PC-9 (cell line): ENCODE measurements around the gene ZRANB1. TPM values are rescaled to one million over a fixed set of nuclear protein-coding genes. Genes with fewer than 3 reads are reported as not detected.
"Not testable (repeated sequence)": the region's sequence is repeated elsewhere in the genome, so short reads cannot be mapped to it uniquely, and the experiment has no call there.

Source experiments
- BruUV-seq: library from RNA; stranded (reverse); fragments of 400-500 nt; replicated peaks from 2 replicates; lab custom pipeline; 2021; lab: Mats Ljungman, UMichigan
- CTCF ChIA-PET: fragments of 300-600 bp; sonication (Branson Sonifier 250); formaldehyde crosslinking; loops from one replicate; lab custom pipeline; 2022; ENCODE audit warnings: antibody characterized with exemption; lab: Charles Lee
- POLR2A ChIA-PET: fragments of 300-600 bp; sonication (Branson Sonifier 250); formaldehyde crosslinking; loops from one replicate; lab custom pipeline; 2022; ENCODE audit warnings: antibody characterized with exemption; ENCODE audit not compliant: unreplicated experiment; lab: Charles Lee
- DNase-seq, 2 experiments: peaks; one replicate each; pipeline versions ENCODE4 v3.0.0 to v3.0.0-alpha.2; 2015 to 2022; ENCODE audit warnings: mixed read lengths in 1 of 2
- H2AFZ ChIP-seq: fragments of 200-600 bp; sonication (generic); 2 replicates; pipeline ENCODE4 v1.8.1; 2017; ENCODE audit warnings: antibody characterized with exemption
- H3F3A ChIP-seq: fragments of 200-600 bp; sonication (generic); 2 replicates; pipeline ENCODE4 v1.8.1; 2017; ENCODE audit warnings: antibody characterized with exemption, mild to moderate bottlenecking, low read depth; ENCODE audit not compliant: insufficient read depth
- H3K27ac ChIP-seq: fragments of 200-600 bp; sonication (generic); 2 replicates; pipeline ENCODE4 v1.6.1; 2016; ENCODE audit warnings: mixed run types
- H3K27me3 ChIP-seq: fragments of 200-600 bp; sonication (generic); 2 replicates; pipeline ENCODE4 v1.6.1; 2016; ENCODE audit warnings: low read depth, mixed run types; ENCODE audit not compliant: insufficient read depth
- H3K36me3 ChIP-seq: fragments of 200-600 bp; sonication (generic); 2 replicates; pipeline ENCODE4 v1.6.1; 2016; ENCODE audit warnings: low read depth, mixed run types
- H3K4me1 ChIP-seq: fragments of 200-600 bp; sonication (generic); replicated peaks from 2 replicates; pipeline ENCODE4 v1.6.1; 2016; ENCODE audit warnings: mixed run types; ENCODE audit not compliant: insufficient read depth
- H3K4me2 ChIP-seq: fragments of 200-600 bp; sonication (generic); 2 replicates; pipeline ENCODE4 v1.6.1; 2017; ENCODE audit warnings: mixed run types
- H3K4me3 ChIP-seq: fragments of 200-600 bp; sonication (generic); 2 replicates; pipeline ENCODE4 v1.6.1; 2016; ENCODE audit warnings: mixed run types
- H3K79me2 ChIP-seq: fragments of 200-600 bp; sonication (generic); 2 replicates; pipeline ENCODE4 v1.6.1; 2017; ENCODE audit warnings: low read depth, mixed run types
- H3K9me2 ChIP-seq: fragments of 200-600 bp; sonication (generic); 2 replicates; pipeline ENCODE4 v1.8.1; 2017; ENCODE audit warnings: mild to moderate bottlenecking; ENCODE audit not compliant: insufficient read depth
- H3K9me3 ChIP-seq: fragments of 200-600 bp; sonication (generic); 2 replicates; pipeline ENCODE4 v1.8.1; 2016; ENCODE audit warnings: low read depth; ENCODE audit not compliant: insufficient read depth
- H4K20me1 ChIP-seq: fragments of 200-600 bp; sonication (generic); 2 replicates; pipeline ENCODE4 v1.8.1; 2017; ENCODE audit not compliant: insufficient read depth
- EZH2 ChIP-seq: fragments of 200-600 bp; sonication (generic); IDR thresholded peaks from 2 replicates; pipeline ENCODE4 v1.8.0; 2017; ENCODE audit warnings: antibody characterized with exemption, low read depth
- intact Hi-C: fragments of 100-400 bp; cut with micrococcal nuclease; formaldehyde crosslinking; loops from one replicate; pipeline ENCODE4 v1.10.0; 2022; ENCODE audit not compliant: unreplicated experiment
- total RNA-seq: library from RNA; stranded (reverse); gene quantifications from 2 replicates; pipeline ENCODE4 v1.2.3, GENCODE V29; 2021
- TF ChIP-seq, protein P1 (sequence below): fragments of 200-600 bp; sonication (generic); conservative IDR thresholded peaks from 2 replicates; pipeline ENCODE4 v1.6.1; 2017; ENCODE audit warnings: mixed run types, antibody characterized with exemption, mild to moderate bottlenecking, moderate library complexity

The ZRANB1 gene
- total RNA-seq, 1 experiment from 2014 or later, result 10.9 TPM

DNA sequence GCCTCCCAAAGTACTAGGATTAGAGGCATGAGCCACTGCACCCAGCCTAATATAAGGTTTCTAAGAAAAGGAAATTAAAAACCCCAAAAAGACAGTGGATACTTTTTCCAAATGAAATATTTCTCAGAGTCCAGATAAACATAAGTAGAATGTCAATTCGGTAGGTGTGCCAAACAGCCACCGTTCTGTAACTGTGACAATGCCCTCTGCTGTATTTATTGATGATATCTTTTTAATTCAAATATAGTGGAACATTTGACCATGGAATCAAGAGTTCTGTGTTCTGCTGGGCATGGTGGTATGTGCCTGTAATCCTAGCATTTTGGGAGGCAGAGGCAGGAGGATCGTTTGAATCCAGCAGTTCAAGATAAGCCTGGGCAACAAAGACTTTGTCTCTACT, 28.8 kb upstream of the ZRANB1 start:
- intact Hi-C loops, result no loop called here
- H3K4me2 ChIP-seq, result no peak overlapping the region
- no peak overlapping the region for H3K27ac ChIP-seq
- no peaks in the 10 kb centered on the region for H3K36me3 ChIP-seq
- TF ChIP-seq, protein P1, sequence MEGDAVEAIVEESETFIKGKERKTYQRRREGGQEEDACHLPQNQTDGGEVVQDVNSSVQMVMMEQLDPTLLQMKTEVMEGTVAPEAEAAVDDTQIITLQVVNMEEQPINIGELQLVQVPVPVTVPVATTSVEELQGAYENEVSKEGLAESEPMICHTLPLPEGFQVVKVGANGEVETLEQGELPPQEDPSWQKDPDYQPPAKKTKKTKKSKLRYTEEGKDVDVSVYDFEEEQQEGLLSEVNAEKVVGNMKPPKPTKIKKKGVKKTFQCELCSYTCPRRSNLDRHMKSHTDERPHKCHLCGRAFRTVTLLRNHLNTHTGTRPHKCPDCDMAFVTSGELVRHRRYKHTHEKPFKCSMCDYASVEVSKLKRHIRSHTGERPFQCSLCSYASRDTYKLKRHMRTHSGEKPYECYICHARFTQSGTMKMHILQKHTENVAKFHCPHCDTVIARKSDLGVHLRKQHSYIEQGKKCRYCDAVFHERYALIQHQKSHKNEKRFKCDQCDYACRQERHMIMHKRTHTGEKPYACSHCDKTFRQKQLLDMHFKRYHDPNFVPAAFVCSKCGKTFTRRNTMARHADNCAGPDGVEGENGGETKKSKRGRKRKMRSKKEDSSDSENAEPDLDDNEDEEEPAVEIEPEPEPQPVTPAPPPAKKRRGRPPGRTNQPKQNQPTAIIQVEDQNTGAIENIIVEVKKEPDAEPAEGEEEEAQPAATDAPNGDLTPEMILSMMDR, result no peak
- TF ChIP-seq EZH2, result no peak
- H4K20me1 ChIP-seq, result peaks cover under 1% of the 10 kb centered on the region; the same call in 1 of the 2 replicates
- no peaks in the 10 kb centered on the region for H3K9me2 ChIP-seq
- no peak overlapping the region for H2AFZ ChIP-seq
- ChIA-PET CTCF (no interaction called here), POLR2A (no interaction called here)
- BruUV-seq, result no TSS peak
- no peaks in the 10 kb centered on the region for H3K9me3 ChIP-seq
- peaks cover 9% of the 10 kb centered on the region for H3K79me2 ChIP-seq
- DNase-seq, result no peak
- no peak overlapping the region for H3K4me3 ChIP-seq
- no peaks in the 10 kb centered on the region for H3K27me3 ChIP-seq
- H3K4me1 ChIP-seq, result peaks cover 5% of the 10 kb centered on the region
- H3F3A ChIP-seq, result peaks cover 8% of the 10 kb centered on the region; the same call in 1 of the 2 replicates

DNA sequence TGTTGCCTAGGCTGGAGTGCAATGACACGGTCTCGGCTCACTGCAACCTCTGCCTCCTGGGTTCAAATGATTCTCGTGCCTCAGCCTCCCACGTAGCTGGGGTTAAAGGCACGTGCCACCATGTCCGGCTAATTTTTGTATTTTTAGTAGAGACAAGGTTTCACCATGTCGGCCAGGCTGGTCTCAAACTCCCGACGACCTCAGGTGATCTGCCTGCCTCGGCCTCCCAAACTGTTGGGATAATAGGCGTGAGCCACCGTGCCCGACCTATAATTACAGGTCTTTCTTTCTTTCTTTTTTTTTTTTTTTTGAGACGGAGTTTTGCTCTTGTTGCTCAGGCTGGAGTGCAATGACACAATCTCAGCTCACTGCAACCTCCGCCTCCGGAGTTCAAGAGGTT, 27.5 kb upstream of the ZRANB1 start:
- intact Hi-C loops, H3K27ac ChIP-seq, DNase-seq, H4K20me1 ChIP-seq, CTCF ChIA-PET, BruUV-seq, H3K36me3 ChIP-seq, H3K4me2 ChIP-seq, H3K27me3 ChIP-seq, POLR2A ChIA-PET, H2AFZ ChIP-seq, H3K4me3 ChIP-seq, H3K9me2 ChIP-seq, H3K9me3 ChIP-seq: not testable (repeated sequence)
- Histone ChIP-seq H3K79me2 (peaks cover 21% of the 10 kb centered on the region), H3K4me1 (peaks cover 15% of the 10 kb centered on the region), H3F3A (peaks cover 14% of the 10 kb centered on the region; the same call in 1 of the 2 replicates)

DNA sequence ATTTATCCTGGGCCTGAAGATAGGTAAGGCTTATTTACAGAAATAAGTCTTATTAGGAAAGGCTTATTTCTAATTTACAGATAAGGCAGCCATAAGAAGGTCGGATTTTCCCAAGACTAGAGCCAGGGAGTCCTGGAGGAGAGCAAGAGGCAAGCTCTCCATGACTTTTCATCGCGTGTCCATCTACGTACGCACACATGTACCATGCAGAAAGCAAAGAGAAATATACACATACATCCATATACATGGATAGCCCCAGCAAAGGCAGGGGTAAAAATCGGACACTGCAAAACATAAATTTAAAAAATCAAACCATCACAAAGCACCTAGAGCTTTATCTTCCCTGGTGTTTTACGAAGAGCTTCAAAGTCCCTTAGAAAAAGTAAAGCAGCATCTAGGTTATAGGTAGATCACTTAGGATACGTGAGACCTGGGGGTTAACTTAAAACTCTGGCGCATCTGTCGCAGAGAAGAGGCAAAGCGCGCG, 25.8 kb upstream of the ZRANB1 start:
- intact Hi-C loops, result no loop called here

More for the DNA sequence above, 25.8 kb upstream of the ZRANB1 start:
- Histone ChIP-seq H3K36me3 (no peaks in the 10 kb centered on the region), H3K27me3 (no peaks in the 10 kb centered on the region), H3K4me2 (peak overlapping the region; percentile 75), H3K9me2 (no peaks in the 10 kb centered on the region), H3K79me2 (peaks cover 39% of the 10 kb centered on the region), H2AFZ (peak overlapping the region; percentile 74), H4K20me1 (peaks cover 21% of the 10 kb centered on the region), H3F3A (peaks cover 14% of the 10 kb centered on the region; the same call in 1 of the 2 replicates), H3K4me3 (peak overlapping the region; percentile 80), H3K4me1 (peaks cover 22% of the 10 kb centered on the region), H3K9me3 (no peaks in the 10 kb centered on the region), H3K27ac (peak overlapping the region; percentile 64)
- ChIA-PET CTCF (no interaction called here), POLR2A (interaction anchor here (0.5 to 0.7 kb wide), 2 partner anchors 23 to 70 kb away, joined by 4 to 5 read pairs; no protein-coding TSS in a partner anchor)
- no peak for DNase-seq
- BruUV-seq, result TSS peak; percentile 84
- TF ChIP-seq, protein P1, result no peak
- TF ChIP-seq EZH2, result no peak
